AG09309 (cell line): ENCODE measurements around the gene CPNE5.

Source experiments
- DNase-seq: peaks from one replicate; pipeline ENCODE4 v3.0.0-alpha.2; 2010; ENCODE audit warnings: low read depth
- H3K4me3 ChIP-seq: 2 replicates; pipeline ENCODE4 v1.5.1; 2011; ENCODE audit warnings: mild to moderate bottlenecking, low read depth, low read length, moderate library complexity; ENCODE audit not compliant: control insufficient read depth
- TF ChIP-seq, protein P1 (sequence below): IDR thresholded peaks from 2 replicates; pipeline ENCODE4 v1.5.1; 2011; ENCODE audit warnings: mild to moderate bottlenecking, low read depth, low read length, inconsistent platforms; ENCODE audit not compliant: insufficient read depth, control insufficient read depth; ENCODE audit errors: missing control alignments

CPNE5 gene

DNA sequence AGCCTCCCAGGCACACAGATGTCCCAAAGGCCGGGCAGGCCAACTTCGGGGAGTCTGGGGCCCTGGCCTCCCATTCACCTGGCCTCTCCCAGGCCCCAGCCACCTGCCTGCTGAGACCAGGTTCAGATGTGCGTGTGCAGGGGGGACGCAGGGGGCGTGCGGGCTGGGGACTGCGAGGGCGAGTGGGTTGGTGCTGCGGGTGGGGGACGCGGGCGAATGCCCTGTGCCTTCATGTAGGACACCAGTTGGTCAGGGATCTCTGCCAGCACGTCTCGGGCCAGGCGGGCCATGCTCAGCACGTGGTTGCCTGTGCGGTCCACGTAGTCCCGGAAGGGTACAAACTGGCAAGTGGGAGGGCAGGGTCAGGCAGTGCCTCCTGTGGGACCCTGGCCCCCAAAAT is 97.1 kb downstream of the CPNE5 start:
- TF ChIP-seq, protein P1, sequence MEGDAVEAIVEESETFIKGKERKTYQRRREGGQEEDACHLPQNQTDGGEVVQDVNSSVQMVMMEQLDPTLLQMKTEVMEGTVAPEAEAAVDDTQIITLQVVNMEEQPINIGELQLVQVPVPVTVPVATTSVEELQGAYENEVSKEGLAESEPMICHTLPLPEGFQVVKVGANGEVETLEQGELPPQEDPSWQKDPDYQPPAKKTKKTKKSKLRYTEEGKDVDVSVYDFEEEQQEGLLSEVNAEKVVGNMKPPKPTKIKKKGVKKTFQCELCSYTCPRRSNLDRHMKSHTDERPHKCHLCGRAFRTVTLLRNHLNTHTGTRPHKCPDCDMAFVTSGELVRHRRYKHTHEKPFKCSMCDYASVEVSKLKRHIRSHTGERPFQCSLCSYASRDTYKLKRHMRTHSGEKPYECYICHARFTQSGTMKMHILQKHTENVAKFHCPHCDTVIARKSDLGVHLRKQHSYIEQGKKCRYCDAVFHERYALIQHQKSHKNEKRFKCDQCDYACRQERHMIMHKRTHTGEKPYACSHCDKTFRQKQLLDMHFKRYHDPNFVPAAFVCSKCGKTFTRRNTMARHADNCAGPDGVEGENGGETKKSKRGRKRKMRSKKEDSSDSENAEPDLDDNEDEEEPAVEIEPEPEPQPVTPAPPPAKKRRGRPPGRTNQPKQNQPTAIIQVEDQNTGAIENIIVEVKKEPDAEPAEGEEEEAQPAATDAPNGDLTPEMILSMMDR = no peak
- no peak for DNase-seq
- no peak overlapping the region for H3K4me3 ChIP-seq

DNA sequence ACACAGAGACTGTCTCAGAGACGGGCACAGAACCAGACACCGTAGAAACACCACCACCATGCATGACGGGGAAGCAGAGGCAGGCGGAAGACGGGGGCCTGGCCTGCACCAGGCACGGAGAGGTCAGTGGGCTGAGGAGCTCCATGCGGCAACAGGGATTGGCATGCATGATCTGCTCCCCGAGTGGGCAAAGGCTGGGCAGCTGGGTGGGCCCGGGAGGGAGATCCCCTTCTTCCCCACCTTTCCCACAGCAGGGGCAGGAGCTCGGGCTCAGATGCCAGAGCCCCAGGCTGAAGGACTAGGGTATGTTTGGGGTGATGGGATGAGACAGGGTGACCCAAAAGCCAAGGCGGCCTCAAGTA is 98.4 kb downstream of the CPNE5 start:
- H3K4me3 ChIP-seq = no peak overlapping the region
- TF ChIP-seq, protein P1 = no peak
- no peak for DNase-seq

DNA sequence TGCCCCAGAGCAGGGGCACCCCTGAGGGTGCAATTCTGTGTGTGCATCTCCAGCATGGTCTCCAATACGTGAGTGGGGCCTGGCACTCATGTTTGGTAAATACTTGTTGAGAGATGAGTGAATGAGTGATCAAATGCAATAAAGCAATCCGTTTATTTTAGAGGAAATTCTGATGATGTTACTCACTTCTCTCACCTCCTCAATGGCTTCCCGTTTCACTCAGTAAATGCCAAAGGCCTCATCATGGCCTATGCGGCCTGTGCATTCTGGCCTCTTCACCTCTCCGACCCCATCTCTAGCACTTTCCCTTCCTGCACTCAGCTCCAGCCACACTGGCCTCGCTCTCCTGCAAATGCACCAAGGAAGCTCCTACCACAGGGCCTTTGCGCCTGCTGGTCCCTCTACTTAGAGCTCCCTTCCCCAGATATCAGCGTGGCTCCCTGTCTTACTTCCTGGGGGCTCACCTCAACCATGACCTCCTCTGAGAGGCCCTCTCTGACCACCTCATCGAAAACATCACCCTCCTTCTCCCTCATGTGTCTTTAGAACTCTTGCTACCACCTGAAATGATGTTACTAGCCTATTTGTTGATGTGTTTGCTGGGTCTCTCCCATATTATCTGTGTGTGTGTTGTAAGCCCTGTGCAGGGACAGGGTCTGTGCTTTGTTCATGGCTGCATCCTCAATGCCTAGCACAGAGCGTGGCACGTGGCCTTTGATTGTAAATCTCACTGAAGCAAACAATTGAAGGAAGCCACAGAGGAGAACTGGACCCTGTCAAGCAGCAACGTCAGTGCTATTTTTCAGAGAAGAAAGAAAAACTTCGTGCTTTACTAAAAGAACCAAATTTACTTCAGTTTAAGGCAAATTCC is 99.1 kb downstream of the CPNE5 start:
- TF ChIP-seq, protein P1 = no peak
- DNase-seq = no peak
- H3K4me3 ChIP-seq = no peak overlapping the region

DNA sequence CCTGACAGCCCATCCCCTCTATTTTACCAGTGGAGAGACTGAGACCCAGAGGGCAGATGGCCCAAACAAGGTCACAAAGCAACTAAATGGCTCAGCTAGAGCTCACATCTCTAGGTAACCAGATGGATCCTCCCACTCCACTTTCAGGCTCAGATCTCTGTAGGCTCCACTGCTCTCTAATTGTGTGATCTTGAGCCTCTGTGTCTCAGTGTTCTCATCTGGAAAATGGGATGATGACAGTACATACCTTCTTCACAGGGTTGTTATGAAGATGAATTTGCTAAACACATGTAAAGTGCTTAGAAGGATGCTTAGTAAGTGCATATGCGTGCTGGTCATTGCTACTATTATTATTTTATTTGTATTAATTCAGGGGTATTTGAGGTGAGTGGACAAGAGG is 101.1 kb downstream of the CPNE5 start:
- TF ChIP-seq, protein P1 = no peak
- no peak overlapping the region for H3K4me3 ChIP-seq
- no peak for DNase-seq

DNA sequence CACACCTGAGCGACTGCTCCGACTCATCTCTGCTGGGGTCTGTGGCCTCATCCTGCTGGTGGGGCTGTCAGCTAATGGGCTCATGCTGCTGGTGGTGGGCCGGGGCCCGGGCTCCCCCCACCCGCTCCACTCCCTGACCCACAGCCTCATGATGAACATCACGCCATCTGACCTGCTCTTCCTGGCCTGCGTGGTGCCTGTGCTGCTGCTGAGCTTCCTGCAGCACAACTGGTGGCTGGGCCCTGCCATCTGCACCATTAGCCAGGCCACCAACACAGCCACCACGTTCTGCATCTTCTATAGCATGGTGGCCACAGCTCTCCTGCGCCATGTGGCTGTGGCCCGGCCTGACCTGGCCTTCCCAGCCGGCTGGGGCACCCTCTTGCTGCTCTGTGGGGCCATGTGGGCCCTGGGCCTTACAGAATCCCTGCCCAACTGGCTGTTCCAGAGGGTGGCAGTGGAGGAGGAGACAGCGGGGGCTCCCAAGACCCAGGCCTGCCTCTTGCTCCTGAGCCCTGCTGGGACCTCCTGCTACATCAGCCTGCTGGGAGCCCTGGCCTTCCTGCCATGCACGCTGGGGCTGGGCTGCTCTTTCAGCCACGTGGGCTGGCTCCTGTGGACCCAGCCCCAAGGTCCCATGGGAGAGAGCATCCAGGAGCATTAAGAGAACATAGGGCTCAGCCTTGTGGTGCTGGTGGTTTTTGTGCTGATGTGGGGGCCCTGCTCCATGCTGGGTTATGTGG is 102.0 kb downstream of the CPNE5 start:
- TF ChIP-seq, protein P1 = no peak
- H3K4me3 ChIP-seq = no peak overlapping the region
- DNase-seq = no peak

DNA sequence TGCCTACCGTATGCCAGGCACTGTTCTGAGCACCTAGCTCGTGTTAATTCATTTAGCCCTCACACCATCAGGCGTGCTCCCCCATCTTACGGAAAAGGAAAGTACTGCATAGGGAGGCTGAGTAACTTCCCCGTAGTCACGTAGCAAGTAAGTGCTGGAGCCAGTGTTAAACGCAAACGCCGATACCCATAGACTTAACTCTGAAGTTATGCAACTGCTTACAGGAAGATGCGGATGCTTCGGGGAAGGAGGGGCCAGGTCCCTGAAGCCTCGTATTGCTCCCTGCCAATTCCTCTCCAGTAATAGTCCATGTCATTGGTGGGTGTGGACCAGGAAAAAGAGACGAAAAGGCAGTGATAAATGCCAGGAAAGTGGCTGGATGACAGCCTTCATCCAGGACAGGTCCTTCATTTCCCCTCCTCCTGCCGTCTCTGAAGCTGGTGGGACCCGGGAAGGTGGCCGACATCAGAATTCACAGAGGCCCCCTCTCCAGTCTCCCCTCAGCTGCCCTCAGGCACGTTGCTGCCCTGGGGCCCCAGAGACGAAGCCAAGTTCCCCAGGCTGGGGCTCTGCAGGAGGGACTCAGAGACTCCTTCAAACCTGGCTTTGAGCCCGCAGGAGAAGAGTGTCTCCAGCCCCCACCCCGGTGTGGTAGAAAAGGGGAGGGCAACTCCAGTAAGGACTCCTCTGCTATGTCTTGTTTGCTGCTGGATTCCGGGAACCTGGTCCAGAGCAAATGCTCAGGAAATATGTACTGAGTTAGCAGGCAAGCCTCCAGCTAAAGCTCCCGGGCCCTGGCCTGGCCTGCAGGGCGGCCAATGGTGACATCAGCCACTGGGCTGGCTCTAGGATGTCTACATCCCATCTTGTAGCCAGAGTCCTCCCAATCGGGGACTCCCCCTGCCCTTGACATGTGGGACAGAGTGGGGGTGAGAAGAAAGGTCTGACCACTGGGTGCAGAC is 103.9 kb downstream of the CPNE5 start:
- TF ChIP-seq, protein P1 = peak; percentile 20
- peak overlapping the region; percentile 21 for H3K4me3 ChIP-seq
- peak; percentile 91 for DNase-seq
